ENCODE results near the gene CPM.

Gene CPM

GRCh38 chr12:68962877-68963855 is 30.2 kb upstream of the CPM start:
- TF ChIP-seq TAF1 (IDR thresholded peaks at IDR 0.05; ENCODE audit: borderline replicate concordance, insufficient read depth, low read length) (no peak), REST (IDR thresholded peaks at IDR 0.05; ENCODE audit: insufficient read depth in 1 of 2, low read depth in 2 of 2, low read length in 2 of 2) (no peak)

- no peak for TF ChIP-seq REST (IDR thresholded peaks at IDR 0.05; ENCODE audit: insufficient read depth in 1 of 2, low read depth in 2 of 2, low read length in 2 of 2)
Measured at GRCh38 chr12:68959891-68960464, 27.0 kb upstream of the CPM start.

GRCh38 chr12:68959143-68959858 is 26.3 kb upstream of the CPM start:
- TF ChIP-seq REST (IDR thresholded peaks at IDR 0.05; ENCODE audit: insufficient read depth in 1 of 2, low read depth in 2 of 2, low read length in 2 of 2) = no peak
- TF ChIP-seq POLR2AphosphoS5 (IDR thresholded peaks at IDR 0.05; ENCODE audit: low read depth, low read length) = no peak
- no peak for TF ChIP-seq FOXP2 (optimal IDR thresholded peaks at IDR 0.05; ENCODE audit: borderline replicate concordance, extremely low read depth, extremely low read length, insufficient read depth)
- no peak for TF ChIP-seq SIN3A (IDR thresholded peaks at IDR 0.05; ENCODE audit: borderline replicate concordance, insufficient read depth, low read length)
- TF ChIP-seq TAF1 (IDR thresholded peaks at IDR 0.05; ENCODE audit: borderline replicate concordance, insufficient read depth, low read length) = no peak

- TF ChIP-seq POLR2AphosphoS5 (IDR thresholded peaks at IDR 0.05; ENCODE audit: low read depth, low read length) (no peak), FOXP2 (optimal IDR thresholded peaks at IDR 0.05; ENCODE audit: borderline replicate concordance, extremely low read depth, extremely low read length, insufficient read depth) (no peak), SIN3A (IDR thresholded peaks at IDR 0.05; ENCODE audit: borderline replicate concordance, insufficient read depth, low read length) (no peak), REST (IDR thresholded peaks at IDR 0.05; ENCODE audit: insufficient read depth in 1 of 2, low read depth in 2 of 2, low read length in 2 of 2) (no peak), TAF1 (IDR thresholded peaks at IDR 0.05; ENCODE audit: borderline replicate concordance, insufficient read depth, low read length) (no peak)
Measured at GRCh38 chr12:68958322-68958721, 25.4 kb upstream of the CPM start.

All from PFSK-1 (cell line).